Amniotic epithelial cell (primary cell): ENCODE measurements around the gene CCL28.
"Not testable (repeated sequence)": the region's sequence is repeated elsewhere in the genome, so short reads cannot be mapped to it uniquely, and the experiment has no call there.

Experiments used
- DNase-seq: peaks from one replicate; pipeline ENCODE4 v3.0.0-alpha.2; 2010; ENCODE audit warnings: low read depth

The CCL28 gene

GRCh38 chr5:43412156-43412555 is at the start of gene CCL28:
TSS of gene CCL28 (minus strand) at chr5:43412391. CDS start at chr5:43412316, 75 bp downstream.
- DNase-seq: no peak

GRCh38 chr5:43461066-43461465 is 48.9 kb upstream of the CCL28 start:
- DNase-seq: no peak

GRCh38 chr5:43456556-43456955 is 44.4 kb upstream of the CCL28 start:
- DNase-seq: no peak

GRCh38 chr5:43441575-43441974 is 29.4 kb upstream of the CCL28 start:
- not testable (repeated sequence) for DNase-seq

GRCh38 chr5:43437062-43437660 is 25.0 kb upstream of the CCL28 start:
- DNase-seq: no peak

- DNase-seq: no peak
Observed at GRCh38 chr5:43433382-43433781, 21.2 kb upstream of the CCL28 start.

GRCh38 chr5:43432486-43433375 is 20.5 kb upstream of the CCL28 start:
- peak; percentile 95 for DNase-seq

GRCh38 chr5:43429706-43430105 is 17.5 kb upstream of the CCL28 start:
- no peak for DNase-seq

GRCh38 chr5:43429016-43429415 is 16.8 kb upstream of the CCL28 start:
- DNase-seq: no peak

GRCh38 chr5:43427306-43427705 is 15.1 kb upstream of the CCL28 start:
- no peak for DNase-seq

- DNase-seq: peak; percentile 88
Observed at GRCh38 chr5:43425983-43426382, 13.8 kb upstream of the CCL28 start.

- DNase-seq: not testable (repeated sequence)
Observed at GRCh38 chr5:43423086-43423485, 10.9 kb upstream of the CCL28 start.

GRCh38 chr5:43422143-43422542 is 10.0 kb upstream of the CCL28 start:
- peak; percentile 58 for DNase-seq

- no peak for DNase-seq
Observed at GRCh38 chr5:43421450-43422133, 9.4 kb upstream of the CCL28 start.

- DNase-seq: no peak
Observed at GRCh38 chr5:43420241-43420640, 8.1 kb upstream of the CCL28 start.

GRCh38 chr5:43418561-43418960 is 6.4 kb upstream of the CCL28 start:
- DNase-seq: no peak

- DNase-seq: no peak
Observed at GRCh38 chr5:43416803-43417394, 4.7 kb upstream of the CCL28 start.

GRCh38 chr5:43415935-43416802 is 4.0 kb upstream of the CCL28 start:
- DNase-seq: peak; percentile 20

- no peak for DNase-seq
Observed at GRCh38 chr5:43413966-43414365, 1.8 kb upstream of the CCL28 start.

- DNase-seq: no peak
Observed at GRCh38 chr5:43412644-43413043, 453 bp upstream of the CCL28 start.

GRCh38 chr5:43411495-43411894 is 696 bp downstream of the CCL28 start:
- DNase-seq: no peak

GRCh38 chr5:43410414-43410813 is 1.8 kb downstream of the CCL28 start:
- no peak for DNase-seq
